Activated T-helper 1 cell treated with anti-CD3 and anti-CD28 coated beads, Interleukin-12 subunit alpha, Interleukin-12 subunit beta, Interleukin-2, Interleukin-4 antibody, amounts not matched to agents 30 ng/mL and 10 ng/mL and 1 ng/mL, durations not matched to agents 14 hours and 24 hours and 36 hours (primary cell): ENCODE data around the gene CGREF1. TPM values are rescaled to one million over a fixed set of nuclear protein-coding genes. Genes with fewer than 3 reads are reported as not detected.

Experiments used
- DNase-seq: peaks from one replicate; pipeline ENCODE4 v3.0.0; 2021; ENCODE audit warnings: low spot score
- H3K27ac Mint-ChIP-seq: one replicate; pipeline ENCODE4 v1.8.0; 2021; ENCODE audit warnings: mild to moderate bottlenecking, mixed read lengths
- H3K27me3 Mint-ChIP-seq: one replicate; pipeline ENCODE4 v1.8.0; 2022; ENCODE audit warnings: mild to moderate bottlenecking, moderate library complexity, mixed read lengths; ENCODE audit not compliant: insufficient read depth
- H3K36me3 Mint-ChIP-seq: one replicate; pipeline ENCODE4 v1.8.0; 2021; ENCODE audit warnings: low read depth, mixed read lengths
- H3K4me1 Mint-ChIP-seq: one replicate; pipeline ENCODE4 v1.8.0; 2021; ENCODE audit warnings: low read depth, mixed read lengths
- H3K4me3 Mint-ChIP-seq: one replicate; pipeline ENCODE4 v1.8.0; 2021; ENCODE audit warnings: mild to moderate bottlenecking, moderate library complexity, mixed read lengths
- H3K9me3 Mint-ChIP-seq: one replicate; pipeline ENCODE4 v1.8.0; 2021; ENCODE audit warnings: mixed read lengths
- intact Hi-C: fragments of 100-400 bp; cut with micrococcal nuclease; formaldehyde crosslinking; loops from one replicate; pipeline ENCODE4 v1.15.1; 2024
- total RNA-seq: library from RNA; stranded (reverse); gene quantifications from 2 replicates; pipeline ENCODE4 v1.2.3, GENCODE V29; 2022

The CGREF1 gene
- total RNA-seq, 1 donor from 2014 or later, result 18.0 TPM

GRCh38 chr2:27086090-27086723, 32.7 kb downstream of the CGREF1 start:
- no peaks in the 10 kb centered on the region for H3K9me3 Mint-ChIP-seq
- intact Hi-C loops, result loop anchor here (1.0 to 10.0 kb wide), 9 partner anchors 15 to 399 kb away; partner anchors contain the start of genes AGBL5, ATRAID, EIF2B4 and IFT172

GRCh38 chr2:27085673-27086089, 33.2 kb downstream of the CGREF1 start:
- peaks cover 32% of the 10 kb centered on the region for H3K4me1 Mint-ChIP-seq
- H3K36me3 Mint-ChIP-seq, result no peaks in the 10 kb centered on the region
- no peaks in the 10 kb centered on the region for H3K27me3 Mint-ChIP-seq
- peak; percentile 22 for DNase-seq
- no peaks in the 10 kb centered on the region for H3K9me3 Mint-ChIP-seq
- peak overlapping the region; percentile 40 for H3K27ac Mint-ChIP-seq
- intact Hi-C loops, result loop anchor here (1.0 to 10.0 kb wide), 9 partner anchors 14 to 399 kb away; partner anchors contain the start of genes AGBL5, ATRAID, EIF2B4 and IFT172
- peak overlapping the region; percentile 89 for H3K4me3 Mint-ChIP-seq

More at GRCh38 chr2:27086090-27086723, 32.7 kb downstream of the CGREF1 start:
- H3K4me1 Mint-ChIP-seq, result peaks cover 27% of the 10 kb centered on the region
- H3K36me3 Mint-ChIP-seq, result no peaks in the 10 kb centered on the region
- no peaks in the 10 kb centered on the region for H3K27me3 Mint-ChIP-seq
- peak; percentile 99 for DNase-seq
- peak overlapping the region; percentile 89 for H3K4me3 Mint-ChIP-seq
- H3K27ac Mint-ChIP-seq, result peak overlapping the region; percentile 76

- Mint-ChIP-seq H3K27me3 (no peaks in the 10 kb centered on the region), H3K36me3 (no peaks in the 10 kb centered on the region), H3K27ac (peak overlapping the region; percentile 40), H3K4me1 (peaks cover 37% of the 10 kb centered on the region), H3K4me3 (peak overlapping the region; percentile 89), H3K9me3 (no peaks in the 10 kb centered on the region)
- intact Hi-C loops, result loop anchor here (10.0 kb wide), 1 partner anchor 400 kb away; the partner anchor contains the start of gene IFT172
- no peak for DNase-seq
Observed at GRCh38 chr2:27085062-27085672, 33.8 kb downstream of the CGREF1 start.

GRCh38 chr2:27084297-27085061, 34.4 kb downstream of the CGREF1 start:
- no peaks in the 10 kb centered on the region for H3K36me3 Mint-ChIP-seq
- H3K27ac Mint-ChIP-seq, result peak overlapping the region; percentile 55
- H3K4me1 Mint-ChIP-seq, result peaks cover 38% of the 10 kb centered on the region
- H3K27me3 Mint-ChIP-seq, result no peaks in the 10 kb centered on the region
- intact Hi-C loops, result loop anchor here (10.0 kb wide), 1 partner anchor 400 kb away; the partner anchor contains the start of gene IFT172
- DNase-seq, result no peak
- H3K4me3 Mint-ChIP-seq, result peak overlapping the region; percentile 89
- no peaks in the 10 kb centered on the region for H3K9me3 Mint-ChIP-seq

GRCh38 chr2:27083410-27084296, 35.3 kb downstream of the CGREF1 start:
- no peak for DNase-seq
- Mint-ChIP-seq H3K4me1 (peaks cover 38% of the 10 kb centered on the region), H3K27ac (peak overlapping the region; percentile 55), H3K36me3 (no peaks in the 10 kb centered on the region), H3K4me3 (no peak overlapping the region), H3K27me3 (no peaks in the 10 kb centered on the region), H3K9me3 (no peaks in the 10 kb centered on the region)
- intact Hi-C loops, result loop anchor here (10.0 kb wide), 1 partner anchor 401 kb away; the partner anchor contains the start of gene IFT172

- Mint-ChIP-seq H3K27me3 (no peaks in the 10 kb centered on the region), H3K4me1 (peaks cover 40% of the 10 kb centered on the region), H3K36me3 (no peaks in the 10 kb centered on the region), H3K27ac (no peak overlapping the region), H3K9me3 (no peaks in the 10 kb centered on the region), H3K4me3 (no peak overlapping the region)
- intact Hi-C loops, result loop anchor here (10.0 kb wide), 1 partner anchor 402 kb away; the partner anchor contains the start of gene IFT172
- DNase-seq, result no peak
Observed at GRCh38 chr2:27082773-27083409, 36.0 kb downstream of the CGREF1 start.

- no peak for DNase-seq
- peak overlapping the region; percentile 99 for H3K27ac Mint-ChIP-seq
- H3K36me3 Mint-ChIP-seq, result no peaks in the 10 kb centered on the region
- no peaks in the 10 kb centered on the region for H3K9me3 Mint-ChIP-seq
- intact Hi-C loops, result loop anchor here (1.0 to 10.0 kb wide), 8 partner anchors 11 to 403 kb away; partner anchors contain the start of genes AGBL5, ATRAID, EIF2B4 and GTF3C2
- H3K27me3 Mint-ChIP-seq, result no peaks in the 10 kb centered on the region
- peaks cover 45% of the 10 kb centered on the region for H3K4me1 Mint-ChIP-seq
- H3K4me3 Mint-ChIP-seq, result no peak overlapping the region
Observed at GRCh38 chr2:27081984-27082772, 36.8 kb downstream of the CGREF1 start.

- Mint-ChIP-seq H3K36me3 (no peaks in the 10 kb centered on the region), H3K27me3 (no peaks in the 10 kb centered on the region), H3K4me1 (peaks cover 60% of the 10 kb centered on the region), H3K4me3 (peak overlapping the region; percentile 77), H3K9me3 (no peaks in the 10 kb centered on the region), H3K27ac (peak overlapping the region; percentile 99)
- DNase-seq, result no peak
- intact Hi-C loops, result loop anchor here (10.0 kb wide), 1 partner anchor 404 kb away; the partner anchor contains the start of gene IFT172
Observed at GRCh38 chr2:27080603-27080936, 38.4 kb downstream of the CGREF1 start.

- Mint-ChIP-seq H3K4me1 (peaks cover 60% of the 10 kb centered on the region), H3K36me3 (no peaks in the 10 kb centered on the region), H3K27ac (peak overlapping the region; percentile 71), H3K4me3 (no peak overlapping the region), H3K27me3 (no peaks in the 10 kb centered on the region), H3K9me3 (no peaks in the 10 kb centered on the region)
- DNase-seq, result no peak
- intact Hi-C loops, result loop anchor here (10.0 kb wide), 1 partner anchor 405 kb away; the partner anchor contains the start of gene IFT172
Observed at GRCh38 chr2:27080140-27080469, 38.8 kb downstream of the CGREF1 start.

GRCh38 chr2:27079233-27080139, 39.4 kb downstream of the CGREF1 start:
- Mint-ChIP-seq H3K4me1 (peaks cover 61% of the 10 kb centered on the region), H3K27me3 (no peaks in the 10 kb centered on the region), H3K4me3 (no peak overlapping the region), H3K27ac (peak overlapping the region; percentile 71), H3K9me3 (no peaks in the 10 kb centered on the region), H3K36me3 (no peaks in the 10 kb centered on the region)
- no peak for DNase-seq
- intact Hi-C loops, result loop anchor here (10.0 kb wide), 1 partner anchor 405 kb away; the partner anchor contains the start of gene IFT172
